Right forelimb (tissue), 1 donor: Measurements from ENCODE around the gene CUL3.

ENCODE experiments used
- DNase-seq: peaks from one replicate; pipeline ENCODE4 v3.0.0-alpha.2; 2018

Gene CUL3

GRCh38 chr2:224579411-224579810 lies 5.8 kb downstream of the CUL3 start:
- DNase-seq: no peak

GRCh38 chr2:224577541-224577940 lies 7.6 kb downstream of the CUL3 start:
- no peak for DNase-seq

GRCh38 chr2:224576088-224576715 lies 9.0 kb downstream of the CUL3 start:
- no peak for DNase-seq

GRCh38 chr2:224574423-224575084 lies 10.6 kb downstream of the CUL3 start:
- no peak for DNase-seq

- no peak for DNase-seq
These were observed 11.4 kb downstream of the CUL3 start for GRCh38 chr2:224573724-224574123.

- DNase-seq: no peak
These were observed 12.8 kb downstream of the CUL3 start for GRCh38 chr2:224572338-224572737.

GRCh38 chr2:224570328-224570993 lies 14.7 kb downstream of the CUL3 start:
- no peak for DNase-seq

GRCh38 chr2:224569654-224570053 lies 15.5 kb downstream of the CUL3 start:
- DNase-seq: no peak

- DNase-seq: no peak
These were observed 19.6 kb downstream of the CUL3 start for GRCh38 chr2:224565452-224566035.

GRCh38 chr2:224563537-224563936 lies 21.6 kb downstream of the CUL3 start:
- no peak for DNase-seq

GRCh38 chr2:224562831-224563230 lies 22.3 kb downstream of the CUL3 start:
- no peak for DNase-seq

GRCh38 chr2:224561234-224562005 lies 23.7 kb downstream of the CUL3 start:
- no peak for DNase-seq

GRCh38 chr2:224560549-224560948 lies 24.6 kb downstream of the CUL3 start:
- no peak for DNase-seq

- DNase-seq: no peak
These were observed 27.6 kb downstream of the CUL3 start for GRCh38 chr2:224557610-224558009.

GRCh38 chr2:224556381-224556780 lies 28.8 kb downstream of the CUL3 start:
- no peak for DNase-seq

GRCh38 chr2:224555823-224556366 lies 29.3 kb downstream of the CUL3 start:
- DNase-seq: no peak

- DNase-seq: no peak
These were observed 32.4 kb downstream of the CUL3 start for GRCh38 chr2:224552771-224553170.

GRCh38 chr2:224551693-224552092 lies 33.5 kb downstream of the CUL3 start:
- no peak for DNase-seq

GRCh38 chr2:224546926-224547325 lies 38.2 kb downstream of the CUL3 start:
- no peak for DNase-seq

GRCh38 chr2:224545884-224546644 lies 39.1 kb downstream of the CUL3 start:
- DNase-seq: no peak

GRCh38 chr2:224543939-224544338 lies 41.2 kb downstream of the CUL3 start:
- no peak for DNase-seq

GRCh38 chr2:224538561-224539138 lies 46.5 kb downstream of the CUL3 start:
- DNase-seq: no peak
